ENCODE data around the gene ALDH1L1. TPM values are rescaled to one million over a fixed set of nuclear protein-coding genes. Genes with fewer than 3 reads are reported as not detected.

Gene ALDH1L1
- total and polyA plus RNA-seq, 2 of the 4 experiments (the other 2 are of a cell fraction), result not detected

GRCh38 chr3:126142652-126143051 lies 37.7 kb downstream of the ALDH1L1 start:
- Histone ChIP-seq H2BK15ac (ENCODE audit: low read depth, low read length) (no peak overlapping the region), H3K79me1 (ENCODE audit: low read depth in 1 of 2, low read length in 2 of 2) (no peaks in the 10 kb centered on the region), H3K9me1 (ENCODE audit: insufficient read depth, low read length) (no peaks in the 10 kb centered on the region), H3K36me3 (ENCODE audit: control insufficient read depth, insufficient read depth, low read length) (no peaks in the 10 kb centered on the region), H4K20me1 (ENCODE audit: insufficient read depth, low read length) (no peaks in the 10 kb centered on the region), H3K56ac (ENCODE audit: extremely low read depth, insufficient read depth, low read length) (no peak overlapping the region), H2AFZ (replicated peaks; ENCODE audit: low read length, poor library complexity) (no peak overlapping the region), H3K4me1 (ENCODE audit: control insufficient read depth, insufficient read depth, low read length) (no peaks in the 10 kb centered on the region), H3K27me3 (ENCODE audit: control insufficient read depth, insufficient read depth, low read length) (peaks cover 13% of the 10 kb centered on the region), H4K91ac (ENCODE audit: insufficient read depth, low read depth, low read length) (no peak overlapping the region), H2BK5ac (ENCODE audit: low read depth, low read length, poor library complexity, severe bottlenecking) (no peak overlapping the region), H4K5ac (ENCODE audit: low read depth, low read length) (no peak overlapping the region), H4K8ac (ENCODE audit: low read depth in 2 of 2, low read length in 2 of 2) (no peak overlapping the region), H3K9ac (ENCODE audit: low read depth, low read length) (no peak overlapping the region), H3K23ac (ENCODE audit: low read depth, low read length) (no peak overlapping the region), H3K4me2 (ENCODE audit: low read depth, low read length) (no peak overlapping the region), H3K14ac (replicated peaks; ENCODE audit: low read depth, low read length) (no peak overlapping the region), H2AK9ac (replicated peaks; ENCODE audit: low read depth, low read length, poor library complexity) (no peak overlapping the region), H2BK120ac (ENCODE audit: low read depth, low read length) (no peak overlapping the region), H3K9me3 (ENCODE audit: control insufficient read depth, insufficient read depth, low read length) (peaks cover 2% of the 10 kb centered on the region; the same call in 1 of the 2 replicates), H3K18ac (ENCODE audit: low read depth, low read length) (no peak overlapping the region), H3K4ac (ENCODE audit: low read depth, low read length) (no peak overlapping the region), H2BK20ac (ENCODE audit: low read depth, low read length) (no peak overlapping the region), H2AK5ac (ENCODE audit: low read depth, low read length) (no peak overlapping the region), H3K4me3 (ENCODE audit: insufficient read depth, low read depth, low read length) (no peak overlapping the region), H3K27ac (ENCODE audit: insufficient read depth, low read length) (no peak overlapping the region)
- dilution Hi-C loops (cut with HindIII; ENCODE audit: low sequenced_read_pairs, unreplicated experiment) (no loop called here), intact Hi-C loops (cut with micrococcal nuclease) (no loop called here), in situ Hi-C loops (cut with MboI; ENCODE audit: low sequenced_read_pairs) (no loop called here)
- ATAC-seq (ENCODE audit: low read depth) (no peak), DNase-seq (no peak)
- no CpG with 5 or more reads among the region's 3 CpGs for WGBS, 2 experiments (ENCODE audit: extremely low coverage in 2 of 2, insufficient read length in 1 of 2)
- POLR2A ChIA-PET (ENCODE audit: unreplicated experiment), result no interaction called here
- TF ChIP-seq CTCF (conservative IDR thresholded peaks at IDR 0.05; ENCODE audit: low read depth, low read length), result no peak
- CTCF ChIA-PET, result no interaction called here
- BruUV-seq (replicated peaks), result no TSS peak
